Right atrium auricular region (tissue), 2 donors: ENCODE results near the gene SGCA. TPM values are rescaled to one million over a fixed set of nuclear protein-coding genes. Genes with fewer than 3 reads are reported as not detected.

Experiments
- DNase-seq: peaks from one replicate; pipeline ENCODE4 v3.0.0-alpha.2; 2019; ENCODE audit warnings: low spot score
- H3K27ac ChIP-seq, 2 donors: fragments of 200-600 bp; sonication (generic); 1 replicate in 1 of 2; 2 replicates in 1 of 2; pipeline ENCODE4 v1.5.1; 2016 to 2019
- H3K27me3 ChIP-seq, 2 donors: fragments of 200-600 bp; sonication (generic); one replicate each; pipeline versions ENCODE4 v1.5.1 to v1.6.0; 2017 to 2019
- H3K36me3 ChIP-seq: fragments of 200-600 bp; sonication (generic); one replicate; pipeline ENCODE4 v1.5.1; 2016
- H3K4me1 ChIP-seq, 2 donors: fragments of 200-600 bp; sonication (generic); one replicate each; pipeline versions ENCODE4 v1.5.1 to v1.6.0; 2017 to 2019
- H3K4me3 ChIP-seq, 2 donors: fragments of 200-600 bp; sonication (generic); 1 replicate in 1 of 2; 2 replicates in 1 of 2; pipeline ENCODE4 v1.5.1; 2017 to 2019; ENCODE audit warnings: mild to moderate bottlenecking in 1 of 2, moderate library complexity in 1 of 2
- H3K9me3 ChIP-seq, 2 donors: fragments of 200-600 bp; sonication (generic); one replicate each; pipeline ENCODE4 v1.5.1; 2019
- CTCF ChIP-seq, 2 donors: fragments of 200-600 bp; sonication (generic); IDR thresholded peaks; one replicate each; pipeline ENCODE4 v1.5.1; 2019; ENCODE audit warnings: antibody characterized with exemption in 2 of 2
- total RNA-seq, 2 donors: library from RNA; depleted of rRNA; stranded (reverse); fragments of >200 nt; gene quantifications; one replicate each; pipeline ENCODE4 v1.1.0, GENCODE V29; 2016

The SGCA gene
- total RNA-seq, 2 donors from 2014 or later = 120 to 207 TPM

- H3K9me3 ChIP-seq = no peaks in the 10 kb centered on the region
- no peak for DNase-seq
- no peak for TF ChIP-seq CTCF (IDR thresholded peaks at IDR 0.05)
- no peak overlapping the region for H3K27ac ChIP-seq
- no peak overlapping the region for H3K4me3 ChIP-seq
- H3K36me3 ChIP-seq = peaks cover 48% of the 10 kb centered on the region
- no peaks in the 10 kb centered on the region for H3K4me1 ChIP-seq
- no peaks in the 10 kb centered on the region for H3K27me3 ChIP-seq
Observed at GRCh38 chr17:50187751-50188530, 22.1 kb downstream of the SGCA start.

GRCh38 chr17:50188531-50188920, 22.7 kb downstream of the SGCA start:
- H3K27ac ChIP-seq = no peak overlapping the region
- peaks cover 50% of the 10 kb centered on the region for H3K36me3 ChIP-seq
- H3K4me1 ChIP-seq = no peaks in the 10 kb centered on the region

GRCh38 chr17:50188921-50189549, 23.2 kb downstream of the SGCA start:
- TF ChIP-seq CTCF (IDR thresholded peaks at IDR 0.05) = no peak
- Histone ChIP-seq H3K27ac (no peak overlapping the region), H3K4me1 (no peaks in the 10 kb centered on the region), H3K4me3 (no peak overlapping the region), H3K9me3 (no peaks in the 10 kb centered on the region), H3K27me3 (no peaks in the 10 kb centered on the region), H3K36me3 (peaks cover 55% of the 10 kb centered on the region)
- DNase-seq = no peak

More at GRCh38 chr17:50188531-50188920, 22.7 kb downstream of the SGCA start:
- Histone ChIP-seq H3K9me3 (no peaks in the 10 kb centered on the region), H3K4me3 (no peak overlapping the region), H3K27me3 (no peaks in the 10 kb centered on the region)
- DNase-seq = no peak
- no peak for TF ChIP-seq CTCF (IDR thresholded peaks at IDR 0.05)

- Histone ChIP-seq H3K4me1 (no peaks in the 10 kb centered on the region), H3K27me3 (no peaks in the 10 kb centered on the region), H3K36me3 (peaks cover 62% of the 10 kb centered on the region), H3K27ac (no peak overlapping the region), H3K4me3 (no peak overlapping the region), H3K9me3 (no peaks in the 10 kb centered on the region)
- TF ChIP-seq CTCF (IDR thresholded peaks at IDR 0.05) = no peak
- no peak for DNase-seq
Observed at GRCh38 chr17:50189550-50190292, 23.9 kb downstream of the SGCA start.

- Histone ChIP-seq H3K36me3 (peaks cover 67% of the 10 kb centered on the region), H3K4me3 (no peak overlapping the region), H3K27me3 (no peaks in the 10 kb centered on the region), H3K9me3 (no peaks in the 10 kb centered on the region), H3K27ac (no peak overlapping the region), H3K4me1 (no peaks in the 10 kb centered on the region)
- DNase-seq = no peak
- no peak for TF ChIP-seq CTCF (IDR thresholded peaks at IDR 0.05)
Observed at GRCh38 chr17:50190293-50190602, 24.4 kb downstream of the SGCA start.
